Measurements from ENCODE around the gene DEAF1.

DNA sequence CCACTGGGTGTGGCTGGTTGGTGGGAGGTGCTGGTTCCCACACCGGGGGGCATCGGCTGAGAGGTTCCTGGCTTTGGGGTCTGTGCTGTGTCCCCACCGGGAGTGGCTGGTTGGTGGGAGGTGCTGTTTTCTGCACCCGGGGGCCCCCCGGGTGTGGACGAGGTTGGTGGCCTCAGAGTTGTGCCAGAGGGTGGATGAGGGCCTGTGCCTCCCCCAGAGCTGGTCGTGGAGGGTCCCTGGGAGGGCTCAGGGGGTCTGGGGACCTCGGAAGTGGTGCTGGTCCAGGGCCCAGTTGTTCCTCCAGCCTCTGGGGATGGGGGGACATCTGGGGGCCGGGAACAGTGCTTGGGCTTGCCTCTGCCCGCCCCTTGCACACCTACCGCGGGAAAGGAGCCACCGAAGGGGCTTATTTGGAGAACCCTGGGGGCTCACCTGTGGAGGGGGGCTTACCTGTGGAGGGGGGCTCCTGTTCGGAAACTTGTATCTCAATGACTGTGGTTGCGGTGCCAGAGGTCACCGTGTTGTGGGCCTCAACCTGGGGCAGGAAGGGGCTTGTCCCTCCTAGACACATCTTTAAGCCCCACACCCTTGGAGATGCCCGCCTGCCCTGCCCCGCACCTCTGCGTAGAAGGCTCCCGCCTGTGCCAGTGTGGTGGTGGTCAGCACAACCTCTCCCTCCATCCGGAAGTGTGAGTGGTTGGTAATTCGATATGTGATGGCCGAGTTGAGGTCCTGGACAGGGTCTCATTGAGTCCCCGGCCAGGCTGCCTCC, 76.0 kb downstream of the DEAF1 start:
- no peak for TF ChIP-seq POLR2A (IDR thresholded peaks at IDR 0.05)
- TF ChIP-seq, protein P1, sequence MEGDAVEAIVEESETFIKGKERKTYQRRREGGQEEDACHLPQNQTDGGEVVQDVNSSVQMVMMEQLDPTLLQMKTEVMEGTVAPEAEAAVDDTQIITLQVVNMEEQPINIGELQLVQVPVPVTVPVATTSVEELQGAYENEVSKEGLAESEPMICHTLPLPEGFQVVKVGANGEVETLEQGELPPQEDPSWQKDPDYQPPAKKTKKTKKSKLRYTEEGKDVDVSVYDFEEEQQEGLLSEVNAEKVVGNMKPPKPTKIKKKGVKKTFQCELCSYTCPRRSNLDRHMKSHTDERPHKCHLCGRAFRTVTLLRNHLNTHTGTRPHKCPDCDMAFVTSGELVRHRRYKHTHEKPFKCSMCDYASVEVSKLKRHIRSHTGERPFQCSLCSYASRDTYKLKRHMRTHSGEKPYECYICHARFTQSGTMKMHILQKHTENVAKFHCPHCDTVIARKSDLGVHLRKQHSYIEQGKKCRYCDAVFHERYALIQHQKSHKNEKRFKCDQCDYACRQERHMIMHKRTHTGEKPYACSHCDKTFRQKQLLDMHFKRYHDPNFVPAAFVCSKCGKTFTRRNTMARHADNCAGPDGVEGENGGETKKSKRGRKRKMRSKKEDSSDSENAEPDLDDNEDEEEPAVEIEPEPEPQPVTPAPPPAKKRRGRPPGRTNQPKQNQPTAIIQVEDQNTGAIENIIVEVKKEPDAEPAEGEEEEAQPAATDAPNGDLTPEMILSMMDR (IDR thresholded peaks at IDR 0.05) = no peak
- no peak for TF ChIP-seq EP300 (IDR thresholded peaks at IDR 0.05)
- no peak for TF ChIP-seq POLR2AphosphoS5 (IDR thresholded peaks at IDR 0.05)
